Thyroid gland (tissue), 4 donors: ENCODE results near the gene PKD1L1.
"Not testable (repeated sequence)": the region's sequence is repeated elsewhere in the genome, so short reads cannot be mapped to it uniquely, and the experiment has no call there.

Experiments
- POLR2A ChIP-seq, 2 donors: fragments of 450-650 bp; IDR thresholded peaks; one replicate each; pipeline ENCODE4 v1.6.1; 2017; ENCODE audit warnings: antibody characterized with exemption in 2 of 2, mild to moderate bottlenecking in 2 of 2, moderate library complexity in 1 of 2
- TF ChIP-seq, protein P1 (sequence below), 6 experiments: fragments of 200-600 bp in 3 of 6; fragments of 450-650 bp in 3 of 6; sonication (generic) in 3 of 6; IDR thresholded peaks; one replicate each; pipeline ENCODE4 v1.5.1; 2016 to 2019; ENCODE audit warnings: antibody characterized with exemption in 6 of 6, mild to moderate bottlenecking in 2 of 6, inconsistent platforms in 1 of 6, moderate library complexity in 1 of 6

DNA sequence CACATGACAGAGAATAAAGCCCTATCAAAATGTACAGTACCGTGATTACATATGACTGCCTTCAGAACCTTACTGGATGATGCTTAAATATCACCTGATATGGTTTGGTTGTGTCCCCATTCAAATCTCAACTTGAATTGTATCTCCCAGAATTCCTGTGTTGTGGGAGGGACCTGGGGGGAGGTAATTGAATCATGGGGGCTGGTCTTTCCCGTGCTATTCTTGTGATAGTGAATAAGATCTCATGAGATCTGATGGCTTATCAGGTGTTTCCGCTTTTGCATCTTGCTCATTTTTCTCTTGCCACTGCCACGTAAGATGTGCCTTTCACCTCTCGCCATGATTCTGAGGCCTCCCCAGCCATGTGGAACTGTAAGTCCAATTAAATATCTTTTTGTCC, 155.1 kb downstream of the PKD1L1 start:
- TF ChIP-seq, protein P1, sequence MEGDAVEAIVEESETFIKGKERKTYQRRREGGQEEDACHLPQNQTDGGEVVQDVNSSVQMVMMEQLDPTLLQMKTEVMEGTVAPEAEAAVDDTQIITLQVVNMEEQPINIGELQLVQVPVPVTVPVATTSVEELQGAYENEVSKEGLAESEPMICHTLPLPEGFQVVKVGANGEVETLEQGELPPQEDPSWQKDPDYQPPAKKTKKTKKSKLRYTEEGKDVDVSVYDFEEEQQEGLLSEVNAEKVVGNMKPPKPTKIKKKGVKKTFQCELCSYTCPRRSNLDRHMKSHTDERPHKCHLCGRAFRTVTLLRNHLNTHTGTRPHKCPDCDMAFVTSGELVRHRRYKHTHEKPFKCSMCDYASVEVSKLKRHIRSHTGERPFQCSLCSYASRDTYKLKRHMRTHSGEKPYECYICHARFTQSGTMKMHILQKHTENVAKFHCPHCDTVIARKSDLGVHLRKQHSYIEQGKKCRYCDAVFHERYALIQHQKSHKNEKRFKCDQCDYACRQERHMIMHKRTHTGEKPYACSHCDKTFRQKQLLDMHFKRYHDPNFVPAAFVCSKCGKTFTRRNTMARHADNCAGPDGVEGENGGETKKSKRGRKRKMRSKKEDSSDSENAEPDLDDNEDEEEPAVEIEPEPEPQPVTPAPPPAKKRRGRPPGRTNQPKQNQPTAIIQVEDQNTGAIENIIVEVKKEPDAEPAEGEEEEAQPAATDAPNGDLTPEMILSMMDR (IDR thresholded peaks at IDR 0.05) = not testable (repeated sequence)
- not testable (repeated sequence) for TF ChIP-seq POLR2A (IDR thresholded peaks at IDR 0.05)
